ENCODE measurements around the gene HOXA3.

HOXA3 gene

GRCh38 chr7:27126596-27127327 lies 25.6 kb downstream of the HOXA3 start:
- no peak for DNase-seq

DNA sequence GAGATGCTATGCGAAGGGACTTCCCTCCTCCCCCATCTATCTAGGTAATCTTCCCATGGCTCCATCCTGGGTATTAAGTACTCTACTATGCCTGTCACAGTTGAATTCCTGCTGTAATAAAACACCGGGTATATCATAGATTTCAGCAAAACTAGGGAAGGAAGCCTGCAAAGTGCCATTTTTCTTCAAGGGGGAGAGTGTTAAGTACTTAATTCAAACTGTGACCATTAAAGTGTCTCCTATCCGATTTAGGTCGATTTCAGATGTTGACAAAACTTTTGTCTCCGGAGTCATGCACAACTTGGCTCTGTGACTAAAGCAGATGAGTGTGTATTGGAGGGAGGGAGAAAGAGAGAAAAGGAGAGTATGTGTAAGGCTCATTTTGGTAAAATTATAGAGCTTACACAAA lies 26.4 kb downstream of the HOXA3 start:
- DNase-seq: no peak

DNA sequence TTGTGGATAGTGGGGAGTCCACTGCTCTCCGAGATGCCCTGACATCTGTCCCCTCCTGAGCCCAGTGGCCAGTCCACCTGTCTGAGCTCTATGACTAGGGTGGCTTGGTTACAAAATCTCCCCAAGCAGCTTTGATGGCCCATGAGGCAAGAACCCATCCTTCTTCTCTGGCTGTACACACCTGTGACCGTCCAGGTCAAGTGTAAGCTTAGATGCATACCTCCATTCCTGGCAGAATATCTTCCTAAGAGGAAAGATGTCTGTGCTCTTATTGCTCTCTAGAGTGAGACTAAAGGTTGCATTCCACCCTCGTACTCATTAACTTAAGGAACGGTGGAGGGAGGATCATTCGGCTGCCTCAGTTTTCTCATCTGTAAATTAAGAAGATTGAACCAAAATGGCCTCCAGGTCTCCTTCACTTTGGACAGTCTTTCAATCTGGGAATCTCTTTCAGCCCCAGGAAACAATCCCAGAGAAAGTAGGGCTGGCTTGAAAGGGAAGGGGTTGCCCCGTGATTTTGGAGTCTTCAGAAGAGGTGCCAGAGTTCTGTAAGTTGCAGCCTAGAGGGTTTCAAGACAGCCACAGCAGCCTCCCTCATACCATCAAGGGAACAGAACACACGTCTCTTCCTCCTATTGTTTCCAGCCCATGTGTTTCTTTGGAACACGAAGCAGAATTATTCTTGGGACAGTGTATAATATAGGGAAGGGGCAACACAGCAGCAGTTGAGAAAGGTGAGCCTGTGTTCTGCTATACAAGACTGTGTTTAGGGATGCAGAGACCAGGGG lies 27.3 kb downstream of the HOXA3 start:
- DNase-seq: no peak

GRCh38 chr7:27124096-27124901 lies 28.1 kb downstream of the HOXA3 start:
- no peak for DNase-seq

- no peak for DNase-seq
Measured at GRCh38 chr7:27123477-27124053, 28.8 kb downstream of the HOXA3 start.

- no peak for DNase-seq
Measured at GRCh38 chr7:27123007-27123476, 29.3 kb downstream of the HOXA3 start.

- no peak for DNase-seq
Measured at GRCh38 chr7:27122077-27122910, 30.1 kb downstream of the HOXA3 start.

DNA sequence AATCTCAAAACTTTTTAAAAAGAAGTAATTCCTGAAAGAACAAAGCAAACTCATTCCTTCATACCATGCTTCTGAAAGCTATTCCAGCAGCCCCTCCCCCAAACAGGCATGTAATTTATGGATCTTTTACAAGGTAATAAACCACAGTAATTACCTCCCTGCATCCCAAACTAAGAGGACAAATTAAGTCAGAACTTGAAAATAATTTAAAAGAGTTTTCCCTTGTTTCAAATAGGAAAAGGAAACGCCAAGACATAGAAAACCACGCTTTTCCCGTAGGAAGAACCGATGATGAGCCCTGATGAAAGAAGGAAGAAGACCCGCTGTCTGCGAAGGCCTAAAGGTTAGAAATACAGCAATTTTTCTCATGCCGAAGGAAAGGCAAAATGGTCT lies 30.7 kb downstream of the HOXA3 start:
- no peak for DNase-seq

DNA sequence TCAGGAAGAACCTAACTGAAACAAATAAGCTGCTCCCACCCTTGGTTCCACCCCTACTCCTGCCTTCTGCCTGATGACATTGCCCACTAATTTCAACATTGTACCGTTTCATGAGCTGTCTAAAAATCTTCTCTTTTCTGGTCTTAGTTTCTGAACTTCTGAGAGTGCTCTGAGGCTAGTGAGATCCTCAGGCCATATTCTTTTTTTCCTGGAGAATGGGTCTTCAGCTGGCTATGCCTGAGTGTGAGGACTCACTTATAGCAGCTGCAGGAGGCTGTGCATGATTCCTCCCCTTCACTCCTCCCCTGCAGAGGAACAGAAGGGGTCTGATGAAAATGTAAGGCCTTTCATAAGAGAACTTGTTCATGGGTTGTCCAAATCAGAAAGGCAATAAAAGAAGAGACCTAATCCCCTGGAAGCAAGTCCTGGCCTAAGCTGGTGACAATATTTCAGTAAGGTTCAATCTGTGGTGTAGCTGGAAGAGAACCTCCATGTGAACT lies 32.9 kb downstream of the HOXA3 start:
- DNase-seq: no peak

DNA sequence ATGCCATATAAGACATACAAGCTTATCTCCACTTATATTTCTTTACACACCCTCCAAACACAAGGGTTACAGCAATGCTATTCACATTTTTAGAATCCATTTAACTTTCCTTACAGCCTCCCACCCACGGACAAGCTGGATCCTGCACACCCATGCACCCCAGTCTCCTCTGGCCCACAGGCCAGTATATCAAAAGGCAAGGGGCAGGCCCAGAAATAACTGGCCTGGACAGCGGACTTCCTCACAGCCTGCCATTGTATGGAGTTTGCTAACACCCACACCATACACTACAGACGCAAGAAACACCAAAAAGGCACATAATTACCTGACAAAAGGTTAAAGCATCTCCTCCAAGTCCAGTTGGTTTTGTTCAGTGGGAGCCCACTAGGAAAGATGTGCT lies 33.8 kb downstream of the HOXA3 start:
- no peak for DNase-seq

GRCh38 chr7:27117887-27118491 lies 34.4 kb downstream of the HOXA3 start:
- DNase-seq: no peak

GRCh38 chr7:27116962-27117886 lies 35.2 kb downstream of the HOXA3 start:
- no peak for DNase-seq

- no peak for DNase-seq
Measured at GRCh38 chr7:27116031-27116961, 36.1 kb downstream of the HOXA3 start.

DNA sequence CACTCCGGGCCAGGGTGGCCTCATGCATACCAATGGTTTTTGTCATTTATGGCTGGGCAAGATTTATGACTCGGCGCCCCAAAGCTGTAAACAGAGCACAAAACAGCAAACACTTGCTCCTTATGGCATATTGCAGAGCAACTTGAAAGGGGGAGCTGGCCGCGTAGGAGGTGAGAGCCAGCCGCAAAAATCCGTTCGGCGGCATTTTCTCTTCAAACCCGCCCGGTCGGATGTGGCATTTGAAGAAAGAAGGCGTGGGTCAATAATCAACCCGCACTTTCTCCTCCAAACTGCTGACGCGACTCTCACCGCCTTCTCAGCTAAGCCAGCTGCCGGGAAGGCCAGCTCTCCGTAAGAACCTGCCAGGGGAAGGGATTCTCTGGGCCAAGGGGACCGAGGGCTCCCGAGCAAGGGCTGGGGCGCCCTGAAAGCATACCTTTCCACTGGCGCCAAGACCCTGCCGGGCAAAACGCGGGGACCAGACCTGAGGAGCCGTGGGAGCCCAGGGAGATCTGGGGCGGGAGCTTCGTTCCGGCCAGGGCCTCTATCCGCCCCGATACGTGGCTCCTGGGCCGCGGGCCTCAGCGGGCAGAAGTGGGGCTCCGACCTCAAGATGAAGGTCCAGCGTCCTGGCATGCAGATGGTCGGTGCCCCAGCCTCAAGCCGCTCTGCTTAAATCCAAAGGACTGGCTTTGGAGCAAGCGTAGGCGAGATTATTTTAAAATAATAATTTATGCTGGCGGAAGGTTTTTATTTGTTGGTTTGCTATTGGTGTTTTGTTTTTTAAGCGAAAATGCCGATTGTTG lies 37.0 kb downstream of the HOXA3 start:
- DNase-seq: no peak

GRCh38 chr7:27114881-27115220 lies 37.5 kb downstream of the HOXA3 start:
- no peak for DNase-seq

DNA sequence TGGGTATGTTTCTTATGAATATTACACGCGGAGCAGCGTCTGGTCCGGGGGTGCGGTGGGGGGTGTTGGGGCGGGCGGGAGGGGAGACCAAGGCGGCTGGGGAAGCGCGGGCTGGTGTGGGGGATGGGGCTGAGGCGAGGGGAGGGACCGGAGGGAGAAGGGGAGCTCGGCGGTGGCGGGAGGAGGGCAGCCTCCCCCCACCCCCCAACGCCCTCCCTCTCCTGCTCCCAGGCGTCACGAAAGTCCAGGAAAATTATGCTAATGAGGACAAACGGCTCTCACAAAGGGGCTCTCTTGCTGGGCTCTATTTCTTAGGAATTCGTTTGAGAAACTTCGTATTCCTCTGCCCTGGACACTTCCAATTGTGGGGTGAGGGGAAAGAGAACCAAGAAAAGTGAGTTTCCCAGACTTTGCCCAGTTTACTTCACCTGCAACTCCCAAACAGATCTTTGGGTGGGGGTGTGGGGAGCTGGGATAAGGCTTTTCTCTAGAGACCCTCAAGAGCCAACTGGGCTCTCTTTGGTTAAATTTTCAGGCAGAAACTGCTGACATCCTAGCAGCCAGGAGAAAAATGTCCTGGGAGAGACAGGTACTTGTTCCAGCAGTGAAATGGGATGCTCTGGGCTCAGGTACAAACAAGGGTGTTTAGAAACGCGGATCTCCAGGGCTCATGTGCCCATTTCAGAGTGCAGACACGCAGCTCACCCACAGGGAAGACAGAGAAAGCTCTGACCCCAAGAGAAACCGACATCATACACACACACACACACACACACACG lies 38.2 kb downstream of the HOXA3 start:
- DNase-seq: no peak
